ENCODE measurements around the gene ZNF100.
"Not testable (repeated sequence)": the region's sequence is repeated elsewhere in the genome, so short reads cannot be mapped to it uniquely, and the experiment has no call there.

DNA sequence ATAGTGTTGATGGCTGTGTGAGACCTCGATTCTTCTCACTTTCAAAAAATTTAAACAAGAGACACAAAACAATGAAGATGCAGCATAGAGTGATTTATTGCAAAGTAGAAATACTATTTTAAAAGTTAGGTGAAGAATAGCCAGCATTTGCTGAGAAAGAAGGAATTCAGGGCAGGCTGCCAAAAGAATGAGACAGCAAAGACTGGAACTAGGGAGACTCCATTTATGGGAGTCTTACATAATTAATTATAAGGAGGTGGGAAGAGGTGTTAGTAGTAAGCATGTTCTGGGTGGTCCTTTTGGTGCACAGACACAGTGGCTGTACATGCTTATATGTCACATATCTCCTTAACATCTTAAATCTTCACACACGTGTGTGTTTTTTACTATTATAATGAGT is 93.9 kb downstream of the ZNF100 start:
- TF ChIP-seq POLR2A, POLR2AphosphoS5 (IDR thresholded peaks at IDR 0.05; ENCODE audit: low read depth, low read length): not testable (repeated sequence)
